Measurements from ENCODE around the gene KIF21B.

- no peak for TF ChIP-seq EZH2 (IDR thresholded peaks at IDR 0.05; ENCODE audit: insufficient read depth, poor library complexity, severe bottlenecking)
- TF ChIP-seq EZH2phosphoT487 (IDR thresholded peaks at IDR 0.05; ENCODE audit: insufficient read depth, low read depth): no peak
These were observed 11.2 kb upstream of the KIF21B start for GRCh38 chr1:201034671-201035070.

All from GM23248 (cell line).